Spleen (tissue), 11 donors: ENCODE data around the gene STAC3. TPM values are rescaled to one million over a fixed set of nuclear protein-coding genes. Genes with fewer than 3 reads are reported as not detected.

Experiments used
- DNase-seq: peaks from one replicate; pipeline ENCODE4 v3.0.0-alpha.2; 2020
- H3K27ac ChIP-seq, 8 donors: fragments of 200-600 bp; sonication (generic) in 7 of 8; 1 replicate in 4 of 8; 2 replicates in 4 of 8; pipeline versions ENCODE4 v1.5.0 to v1.8.0; 2016 to 2021; ENCODE audit warnings: inconsistent platforms in 4 of 8, mild to moderate bottlenecking in 4 of 8, moderate library complexity in 1 of 8
- H3K27me3 ChIP-seq, 7 donors: fragments of 200-600 bp; sonication (generic) in 6 of 7; replicated peaks in 1 of 7; 1 replicate in 4 of 7; 2 replicates in 3 of 7; pipeline versions ENCODE4 v1.5.0 to v1.8.0; 2016 to 2021; ENCODE audit warnings: inconsistent platforms in 3 of 7, mild to moderate bottlenecking in 1 of 7
- H3K36me3 ChIP-seq, 6 donors: fragments of 200-600 bp; sonication (generic) in 5 of 6; 1 replicate in 4 of 6; 2 replicates in 2 of 6; pipeline versions ENCODE4 v1.5.0 to v1.8.0; 2016 to 2021; ENCODE audit warnings: inconsistent platforms in 2 of 6
- H3K4me1 ChIP-seq, 6 donors: fragments of 200-600 bp; sonication (generic) in 5 of 6; 1 replicate in 3 of 6; 2 replicates in 3 of 6; pipeline versions ENCODE4 v1.5.0 to v1.8.0; 2016 to 2021; ENCODE audit warnings: inconsistent platforms in 3 of 6
- H3K4me3 ChIP-seq, 8 donors: fragments of 200-600 bp; sonication (generic) in 7 of 8; 1 replicate in 4 of 8; 2 replicates in 4 of 8; pipeline versions ENCODE4 v1.5.0 to v1.8.0; 2016 to 2021; ENCODE audit warnings: inconsistent platforms in 4 of 8, mild to moderate bottlenecking in 4 of 8, moderate library complexity in 2 of 8
- H3K9me3 ChIP-seq, 8 donors: fragments of 200-600 bp; sonication (generic) in 7 of 8; 1 replicate in 4 of 8; 2 replicates in 4 of 8; pipeline versions ENCODE4 v1.5.0 to v1.8.0; 2016 to 2021; ENCODE audit warnings: inconsistent platforms in 4 of 8
- POLR2A ChIP-seq, 3 donors: fragments of 450-650 bp; IDR thresholded peaks; one replicate each; pipeline ENCODE4 v1.5.1; 2017; ENCODE audit warnings: antibody characterized with exemption in 3 of 3, mild to moderate bottlenecking in 1 of 3
- POLR2AphosphoS5 ChIP-seq, 3 donors: sonication (generic); formaldehyde crosslinking; IDR thresholded peaks; one replicate each; pipeline ENCODE4 v1.5.1; 2017; ENCODE audit warnings: antibody characterized with exemption in 3 of 3
- WGBS, 5 donors: extraction: QIAGEN DNeasy Blood & Tissue Kit in 3 of 5; methylation state at CpG; one replicate each; pipeline versions ENCODE4 v1.1.5 to v1.1.7; 2013 to 2018; 5-methylcytosine and 5-hydroxymethylcytosine counted together
- intact Hi-C: fragments of 100-400 bp; cut with DNase I; formaldehyde crosslinking; loops from one replicate; pipeline ENCODE4 v1.15.0; 2023; ENCODE audit warnings: low total_unique reads
- polyA plus RNA-seq, 3 donors: library from polyadenylated mRNA; stranded (reverse); fragments of 200-250 nt; gene quantifications; one replicate each; pipeline ENCODE4 v1.2.1, GENCODE V29; 2013
- total RNA-seq, 7 donors: library from RNA; depleted of rRNA in 3 of 7; stranded (reverse); fragments of >200 nt in 3 of 7; fragmentation: NEBNext Ultra II Directional in 4 of 7; extraction: Animal tissue kit (Norgen Biotek cat#: 25700) in 4 of 7; gene quantifications; one replicate each; pipeline versions ENCODE4 v1.1.0 to v1.2.1, GENCODE V29; 2016 to 2021
- TF ChIP-seq, protein P1 (sequence below), 11 experiments: fragments of 200-600 bp in 7 of 11; fragments of 450-650 bp in 4 of 11; sonication (generic) in 4 of 11; IDR thresholded peaks in 8 of 11; conservative IDR thresholded peaks in 3 of 11; 1 replicate in 7 of 11; 2 replicates in 4 of 11; pipeline versions ENCODE4 v1.4.0 to v1.8.0; 2016 to 2021; ENCODE audit warnings: antibody characterized with exemption in 11 of 11, inconsistent platforms in 4 of 11, mild to moderate bottlenecking in 1 of 11
- donor health status: healthy with polysubstance abuse.
- donor health status: DM: no; HTN: no; CAD: no; lungs with moderate emphysema.
- donor health status: DM: no; HTN: no; CAD: no.
- donor health status: Bipolar disorder and iron deficiency.
- donor health status: healthy.
- donor health status: DM: no; HTN: no; CAD: no.
- donor health status: DM: yes; HTN: yes; CAD: no.

STAC3 gene
- total and polyA plus RNA-seq, 10 donors: 3.4 to 16.4 (median 8.6) TPM

- no peak overlapping the region for H3K27ac ChIP-seq
- H3K36me3 ChIP-seq: peaks cover 0 to 100% (median 40%) of the 10 kb centered on the region in 6 donors
- 80 to 91% (median 85%) methylated on average over 7 to 8 of the region's 8 CpGs for WGBS, 5 donors
- no peaks in the 10 kb centered on the region for H3K27me3 ChIP-seq
- H3K9me3 ChIP-seq: no peaks in the 10 kb centered on the region
- no peaks in the 10 kb centered on the region for H3K4me1 ChIP-seq
- H3K4me3 ChIP-seq: no peak overlapping the region
- DNase-seq: no peak
- intact Hi-C loops: no loop called here
- TF ChIP-seq POLR2A (IDR thresholded peaks at IDR 0.05): no peak
- TF ChIP-seq POLR2AphosphoS5 (IDR thresholded peaks at IDR 0.05): no peak
- TF ChIP-seq, protein P1, sequence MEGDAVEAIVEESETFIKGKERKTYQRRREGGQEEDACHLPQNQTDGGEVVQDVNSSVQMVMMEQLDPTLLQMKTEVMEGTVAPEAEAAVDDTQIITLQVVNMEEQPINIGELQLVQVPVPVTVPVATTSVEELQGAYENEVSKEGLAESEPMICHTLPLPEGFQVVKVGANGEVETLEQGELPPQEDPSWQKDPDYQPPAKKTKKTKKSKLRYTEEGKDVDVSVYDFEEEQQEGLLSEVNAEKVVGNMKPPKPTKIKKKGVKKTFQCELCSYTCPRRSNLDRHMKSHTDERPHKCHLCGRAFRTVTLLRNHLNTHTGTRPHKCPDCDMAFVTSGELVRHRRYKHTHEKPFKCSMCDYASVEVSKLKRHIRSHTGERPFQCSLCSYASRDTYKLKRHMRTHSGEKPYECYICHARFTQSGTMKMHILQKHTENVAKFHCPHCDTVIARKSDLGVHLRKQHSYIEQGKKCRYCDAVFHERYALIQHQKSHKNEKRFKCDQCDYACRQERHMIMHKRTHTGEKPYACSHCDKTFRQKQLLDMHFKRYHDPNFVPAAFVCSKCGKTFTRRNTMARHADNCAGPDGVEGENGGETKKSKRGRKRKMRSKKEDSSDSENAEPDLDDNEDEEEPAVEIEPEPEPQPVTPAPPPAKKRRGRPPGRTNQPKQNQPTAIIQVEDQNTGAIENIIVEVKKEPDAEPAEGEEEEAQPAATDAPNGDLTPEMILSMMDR (IDR thresholded peaks at IDR 0.05 in 8 of 11, conservative IDR thresholded peaks at IDR 0.05 in 3 of 11): no peak
Observed at GRCh38 chr12:57201219-57201618, 49.8 kb downstream of the STAC3 start.

DNA sequence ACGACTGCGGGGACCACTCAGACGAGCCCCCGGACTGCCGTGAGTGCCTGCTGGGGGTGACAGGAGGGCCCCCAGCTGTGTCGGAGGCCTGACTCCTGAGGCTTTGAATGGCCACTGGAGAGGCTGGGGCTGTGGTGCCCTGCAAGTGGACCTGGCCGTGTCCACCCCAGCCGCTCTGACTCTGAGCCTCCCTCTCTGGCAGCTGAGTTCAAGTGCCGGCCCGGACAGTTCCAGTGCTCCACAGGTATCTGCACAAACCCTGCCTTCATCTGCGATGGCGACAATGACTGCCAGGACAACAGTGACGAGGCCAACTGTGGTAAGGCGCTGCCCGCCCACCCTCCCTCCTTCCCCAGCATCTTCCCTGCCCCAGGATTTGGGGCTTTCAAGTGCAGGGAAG is 50.5 kb downstream of the STAC3 start:
- Histone ChIP-seq H3K36me3 (peaks cover 0 to 100% (median 42%) of the 10 kb centered on the region in 6 donors), H3K27ac (no peak overlapping the region), H3K4me3 (no peak overlapping the region), H3K9me3 (no peaks in the 10 kb centered on the region), H3K4me1 (no peaks in the 10 kb centered on the region), H3K27me3 (no peaks in the 10 kb centered on the region)
- TF ChIP-seq POLR2AphosphoS5 (IDR thresholded peaks at IDR 0.05) (no peak), POLR2A (IDR thresholded peaks at IDR 0.05) (no peak)
- TF ChIP-seq, protein P1 (IDR thresholded peaks at IDR 0.05 in 8 of 11, conservative IDR thresholded peaks at IDR 0.05 in 3 of 11): no peak
- WGBS, 5 donors: 90 to 95% (median 91%) methylated on average over 13 to 15 of the region's 15 CpGs
- DNase-seq: no peak
- intact Hi-C loops: no loop called here

DNA sequence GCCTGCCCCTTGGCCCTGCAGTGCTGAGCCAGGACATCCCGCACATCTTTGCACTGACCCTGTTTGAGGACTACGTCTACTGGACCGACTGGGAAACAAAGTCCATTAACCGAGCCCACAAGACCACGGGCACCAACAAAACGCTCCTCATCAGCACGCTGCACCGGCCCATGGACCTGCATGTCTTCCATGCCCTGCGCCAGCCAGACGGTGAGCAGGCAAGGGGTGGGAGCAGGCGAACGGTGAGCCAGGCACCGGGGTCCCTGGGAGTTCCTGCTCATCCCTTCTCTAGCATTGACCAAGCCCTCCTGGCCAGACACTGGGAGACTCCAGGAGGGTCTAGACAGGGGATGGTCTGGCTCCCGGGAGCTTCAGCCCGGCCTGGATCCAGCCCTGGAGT is 51.8 kb downstream of the STAC3 start:
- TF ChIP-seq POLR2A (IDR thresholded peaks at IDR 0.05) (no peak), POLR2AphosphoS5 (IDR thresholded peaks at IDR 0.05) (peak in 1 of 3 donors; percentile 22)
- TF ChIP-seq, protein P1 (IDR thresholded peaks at IDR 0.05 in 8 of 11, conservative IDR thresholded peaks at IDR 0.05 in 3 of 11): no peak
- H3K9me3 ChIP-seq: no peaks in the 10 kb centered on the region
- WGBS, 5 donors: 84 to 94% (median 89%) methylated on average over 8 to 15 of the region's 15 CpGs
- intact Hi-C loops: no loop called here
- peaks cover 0 to 100% (median 50%) of the 10 kb centered on the region in 6 donors for H3K36me3 ChIP-seq
- no peak for DNase-seq
- H3K27ac ChIP-seq: no peak overlapping the region
- H3K4me3 ChIP-seq: no peak overlapping the region
- H3K4me1 ChIP-seq: no peaks in the 10 kb centered on the region
- H3K27me3 ChIP-seq: no peaks in the 10 kb centered on the region

DNA sequence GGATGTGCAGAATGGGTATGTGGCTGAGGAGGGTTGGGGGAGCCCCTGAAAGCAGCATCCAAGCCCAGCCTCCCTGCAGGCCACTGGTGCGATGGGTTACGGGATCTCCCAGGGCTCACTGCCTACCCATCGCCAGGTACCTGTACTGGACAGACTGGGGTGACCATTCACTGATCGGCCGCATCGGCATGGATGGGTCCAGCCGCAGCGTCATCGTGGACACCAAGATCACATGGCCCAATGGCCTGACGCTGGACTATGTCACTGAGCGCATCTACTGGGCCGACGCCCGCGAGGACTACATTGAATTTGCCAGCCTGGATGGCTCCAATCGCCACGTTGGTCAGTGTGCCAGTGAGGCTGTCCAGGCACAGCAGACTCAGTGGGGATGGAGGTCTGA is 52.7 kb downstream of the STAC3 start:
- DNase-seq: no peak
- intact Hi-C loops: no loop called here
- peaks cover 0 to 100% (median 56%) of the 10 kb centered on the region in 6 donors for H3K36me3 ChIP-seq
- no peaks in the 10 kb centered on the region for H3K27me3 ChIP-seq
- WGBS, 5 donors: 88 to 97% (median 94%) methylated on average over 16 to 17 of the region's 17 CpGs
- no peaks in the 10 kb centered on the region for H3K9me3 ChIP-seq
- no peaks in the 10 kb centered on the region for H3K4me1 ChIP-seq
- TF ChIP-seq POLR2AphosphoS5 (IDR thresholded peaks at IDR 0.05) (peak in 1 of 3 donors; percentile 37), POLR2A (IDR thresholded peaks at IDR 0.05) (no peak)
- no peak overlapping the region for H3K27ac ChIP-seq
- H3K4me3 ChIP-seq: no peak overlapping the region

- no peak overlapping the region for H3K27ac ChIP-seq
- H3K4me1 ChIP-seq: no peaks in the 10 kb centered on the region
- no peaks in the 10 kb centered on the region for H3K9me3 ChIP-seq
- TF ChIP-seq POLR2A (IDR thresholded peaks at IDR 0.05): no peak
- TF ChIP-seq, protein P1 (IDR thresholded peaks at IDR 0.05 in 8 of 11, conservative IDR thresholded peaks at IDR 0.05 in 3 of 11): no peak
- TF ChIP-seq POLR2AphosphoS5 (IDR thresholded peaks at IDR 0.05): peak in 1 of 3 donors; percentile 48
- intact Hi-C loops: no loop called here
- 75 to 94% (median 89%) methylated on average over 7 to 22 of the region's 22 CpGs for WGBS, 5 donors
- no peaks in the 10 kb centered on the region for H3K27me3 ChIP-seq
- H3K36me3 ChIP-seq: peaks cover 0 to 100% (median 50%) of the 10 kb centered on the region in 6 donors
- DNase-seq: no peak
- H3K4me3 ChIP-seq: no peak overlapping the region
Observed at GRCh38 chr12:57196956-57197355, 54.0 kb downstream of the STAC3 start.
